Measurements from ENCODE around the gene R3HDML.

DNA sequence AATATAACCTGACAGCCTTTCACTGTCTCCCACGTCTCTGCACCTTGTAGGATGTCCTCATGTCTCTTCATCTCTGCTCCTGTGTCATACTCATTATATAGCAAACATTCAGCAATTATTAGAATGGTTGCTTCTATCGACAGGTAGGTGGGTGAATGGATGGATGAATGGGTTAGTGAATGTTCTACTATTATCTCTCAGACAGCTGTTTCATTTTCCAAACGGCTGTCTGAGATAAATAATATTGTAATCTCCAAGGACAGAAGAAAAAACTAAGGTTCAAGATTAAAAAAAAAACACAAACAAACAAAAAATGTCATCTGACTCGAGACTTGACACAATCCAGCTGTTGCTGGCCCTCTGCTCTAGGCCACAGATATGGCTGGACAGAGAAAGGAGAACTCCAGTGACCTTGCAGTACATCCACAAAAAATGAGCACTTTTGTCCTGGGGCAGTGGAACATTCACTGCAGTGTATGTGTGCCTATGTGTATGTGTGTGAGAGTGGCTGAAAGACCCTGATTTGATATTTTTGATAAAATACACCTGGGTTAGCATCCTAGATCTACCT is 20.8 kb downstream of the R3HDML start:
- TF ChIP-seq, protein P1, sequence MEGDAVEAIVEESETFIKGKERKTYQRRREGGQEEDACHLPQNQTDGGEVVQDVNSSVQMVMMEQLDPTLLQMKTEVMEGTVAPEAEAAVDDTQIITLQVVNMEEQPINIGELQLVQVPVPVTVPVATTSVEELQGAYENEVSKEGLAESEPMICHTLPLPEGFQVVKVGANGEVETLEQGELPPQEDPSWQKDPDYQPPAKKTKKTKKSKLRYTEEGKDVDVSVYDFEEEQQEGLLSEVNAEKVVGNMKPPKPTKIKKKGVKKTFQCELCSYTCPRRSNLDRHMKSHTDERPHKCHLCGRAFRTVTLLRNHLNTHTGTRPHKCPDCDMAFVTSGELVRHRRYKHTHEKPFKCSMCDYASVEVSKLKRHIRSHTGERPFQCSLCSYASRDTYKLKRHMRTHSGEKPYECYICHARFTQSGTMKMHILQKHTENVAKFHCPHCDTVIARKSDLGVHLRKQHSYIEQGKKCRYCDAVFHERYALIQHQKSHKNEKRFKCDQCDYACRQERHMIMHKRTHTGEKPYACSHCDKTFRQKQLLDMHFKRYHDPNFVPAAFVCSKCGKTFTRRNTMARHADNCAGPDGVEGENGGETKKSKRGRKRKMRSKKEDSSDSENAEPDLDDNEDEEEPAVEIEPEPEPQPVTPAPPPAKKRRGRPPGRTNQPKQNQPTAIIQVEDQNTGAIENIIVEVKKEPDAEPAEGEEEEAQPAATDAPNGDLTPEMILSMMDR (IDR thresholded peaks at IDR 0.05) = no peak
- TF ChIP-seq POLR2A (IDR thresholded peaks at IDR 0.05) = no peak
